ENCODE measurements around the gene KRT35. TPM values are rescaled to one million over a fixed set of nuclear protein-coding genes. Genes with fewer than 3 reads are reported as not detected.

Gene KRT35
- total and polyA plus RNA-seq, 2 experiments from 2014 or later: not detected

GRCh38 chr17:41520821-41521521, 40.0 kb upstream of the KRT35 start:
- H4K20me1 ChIP-seq (replicated peaks; ENCODE audit: insufficient read depth): no peaks in the 10 kb centered on the region; the same call in 1 of the 2 replicates
- no peaks in the 10 kb centered on the region for H3K79me2 ChIP-seq (replicated peaks; ENCODE audit: insufficient read depth)
- no peaks in the 10 kb centered on the region for H3K27me3 ChIP-seq (ENCODE audit: insufficient read depth)
- H3K9me2 ChIP-seq (ENCODE audit: insufficient read depth): no peaks in the 10 kb centered on the region
- Mint-ChIP-seq H3K9me3 (no peaks in the 10 kb centered on the region), H3K27me3 (ENCODE audit: insufficient read depth, low read depth, poor library complexity) (peaks cover 13% of the 10 kb centered on the region), H3K27ac (no peak overlapping the region; the same call in 1 of the 2 replicates), H3K36me3 (ENCODE audit: low read depth) (peaks cover 31% of the 10 kb centered on the region), H3K4me3 (no peak overlapping the region), H3K4me1 (peaks cover 25% of the 10 kb centered on the region)
- H3K4me3 ChIP-seq: no peak overlapping the region
- ATAC-seq (peak; percentile 10; the same call in 2 of the 3 replicates), DNase-seq (ENCODE audit: low spot score) (no peak)
- H3F3A ChIP-seq (replicated peaks; ENCODE audit: low read depth): 0 out of 2 replicates have a peak, but pooled peaks cover 4% of the 10 kb centered on the region
- no peak overlapping the region for H3K4me2 ChIP-seq
- 0 out of 2 replicates have a peak, but pooled peaks cover 9% of the 10 kb centered on the region for H3K36me3 ChIP-seq (ENCODE audit: insufficient read depth)
- no peak overlapping the region for H3K27ac ChIP-seq (ENCODE audit: low read depth)
- no peak overlapping the region for H2AFZ ChIP-seq
- TF ChIP-seq, protein P1, sequence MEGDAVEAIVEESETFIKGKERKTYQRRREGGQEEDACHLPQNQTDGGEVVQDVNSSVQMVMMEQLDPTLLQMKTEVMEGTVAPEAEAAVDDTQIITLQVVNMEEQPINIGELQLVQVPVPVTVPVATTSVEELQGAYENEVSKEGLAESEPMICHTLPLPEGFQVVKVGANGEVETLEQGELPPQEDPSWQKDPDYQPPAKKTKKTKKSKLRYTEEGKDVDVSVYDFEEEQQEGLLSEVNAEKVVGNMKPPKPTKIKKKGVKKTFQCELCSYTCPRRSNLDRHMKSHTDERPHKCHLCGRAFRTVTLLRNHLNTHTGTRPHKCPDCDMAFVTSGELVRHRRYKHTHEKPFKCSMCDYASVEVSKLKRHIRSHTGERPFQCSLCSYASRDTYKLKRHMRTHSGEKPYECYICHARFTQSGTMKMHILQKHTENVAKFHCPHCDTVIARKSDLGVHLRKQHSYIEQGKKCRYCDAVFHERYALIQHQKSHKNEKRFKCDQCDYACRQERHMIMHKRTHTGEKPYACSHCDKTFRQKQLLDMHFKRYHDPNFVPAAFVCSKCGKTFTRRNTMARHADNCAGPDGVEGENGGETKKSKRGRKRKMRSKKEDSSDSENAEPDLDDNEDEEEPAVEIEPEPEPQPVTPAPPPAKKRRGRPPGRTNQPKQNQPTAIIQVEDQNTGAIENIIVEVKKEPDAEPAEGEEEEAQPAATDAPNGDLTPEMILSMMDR (conservative IDR thresholded peaks at IDR 0.05; ENCODE audit: low read depth in 2 of 2): no peak
- TF ChIP-seq, protein P2, sequence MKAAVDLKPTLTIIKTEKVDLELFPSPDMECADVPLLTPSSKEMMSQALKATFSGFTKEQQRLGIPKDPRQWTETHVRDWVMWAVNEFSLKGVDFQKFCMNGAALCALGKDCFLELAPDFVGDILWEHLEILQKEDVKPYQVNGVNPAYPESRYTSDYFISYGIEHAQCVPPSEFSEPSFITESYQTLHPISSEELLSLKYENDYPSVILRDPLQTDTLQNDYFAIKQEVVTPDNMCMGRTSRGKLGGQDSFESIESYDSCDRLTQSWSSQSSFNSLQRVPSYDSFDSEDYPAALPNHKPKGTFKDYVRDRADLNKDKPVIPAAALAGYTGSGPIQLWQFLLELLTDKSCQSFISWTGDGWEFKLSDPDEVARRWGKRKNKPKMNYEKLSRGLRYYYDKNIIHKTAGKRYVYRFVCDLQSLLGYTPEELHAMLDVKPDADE (IDR thresholded peaks at IDR 0.05): no peak
- TF ChIP-seq ZNF114 (CRISPR knock-in tag; IDR thresholded peaks at IDR 0.05): no peak
- no peak for TF ChIP-seq CREB1 (CRISPR knock-in tag; IDR thresholded peaks at IDR 0.05; ENCODE audit: low read depth)
- no peak for TF ChIP-seq REST (IDR thresholded peaks at IDR 0.05; ENCODE audit: unreplicated experiment)
- TF ChIP-seq EZH2 (IDR thresholded peaks at IDR 0.05; ENCODE audit: low read depth, unreplicated experiment): no peak
- TF ChIP-seq POLR2AphosphoS5 (IDR thresholded peaks at IDR 0.05; ENCODE audit: low read depth): no peak
- TF ChIP-seq, protein P3, sequence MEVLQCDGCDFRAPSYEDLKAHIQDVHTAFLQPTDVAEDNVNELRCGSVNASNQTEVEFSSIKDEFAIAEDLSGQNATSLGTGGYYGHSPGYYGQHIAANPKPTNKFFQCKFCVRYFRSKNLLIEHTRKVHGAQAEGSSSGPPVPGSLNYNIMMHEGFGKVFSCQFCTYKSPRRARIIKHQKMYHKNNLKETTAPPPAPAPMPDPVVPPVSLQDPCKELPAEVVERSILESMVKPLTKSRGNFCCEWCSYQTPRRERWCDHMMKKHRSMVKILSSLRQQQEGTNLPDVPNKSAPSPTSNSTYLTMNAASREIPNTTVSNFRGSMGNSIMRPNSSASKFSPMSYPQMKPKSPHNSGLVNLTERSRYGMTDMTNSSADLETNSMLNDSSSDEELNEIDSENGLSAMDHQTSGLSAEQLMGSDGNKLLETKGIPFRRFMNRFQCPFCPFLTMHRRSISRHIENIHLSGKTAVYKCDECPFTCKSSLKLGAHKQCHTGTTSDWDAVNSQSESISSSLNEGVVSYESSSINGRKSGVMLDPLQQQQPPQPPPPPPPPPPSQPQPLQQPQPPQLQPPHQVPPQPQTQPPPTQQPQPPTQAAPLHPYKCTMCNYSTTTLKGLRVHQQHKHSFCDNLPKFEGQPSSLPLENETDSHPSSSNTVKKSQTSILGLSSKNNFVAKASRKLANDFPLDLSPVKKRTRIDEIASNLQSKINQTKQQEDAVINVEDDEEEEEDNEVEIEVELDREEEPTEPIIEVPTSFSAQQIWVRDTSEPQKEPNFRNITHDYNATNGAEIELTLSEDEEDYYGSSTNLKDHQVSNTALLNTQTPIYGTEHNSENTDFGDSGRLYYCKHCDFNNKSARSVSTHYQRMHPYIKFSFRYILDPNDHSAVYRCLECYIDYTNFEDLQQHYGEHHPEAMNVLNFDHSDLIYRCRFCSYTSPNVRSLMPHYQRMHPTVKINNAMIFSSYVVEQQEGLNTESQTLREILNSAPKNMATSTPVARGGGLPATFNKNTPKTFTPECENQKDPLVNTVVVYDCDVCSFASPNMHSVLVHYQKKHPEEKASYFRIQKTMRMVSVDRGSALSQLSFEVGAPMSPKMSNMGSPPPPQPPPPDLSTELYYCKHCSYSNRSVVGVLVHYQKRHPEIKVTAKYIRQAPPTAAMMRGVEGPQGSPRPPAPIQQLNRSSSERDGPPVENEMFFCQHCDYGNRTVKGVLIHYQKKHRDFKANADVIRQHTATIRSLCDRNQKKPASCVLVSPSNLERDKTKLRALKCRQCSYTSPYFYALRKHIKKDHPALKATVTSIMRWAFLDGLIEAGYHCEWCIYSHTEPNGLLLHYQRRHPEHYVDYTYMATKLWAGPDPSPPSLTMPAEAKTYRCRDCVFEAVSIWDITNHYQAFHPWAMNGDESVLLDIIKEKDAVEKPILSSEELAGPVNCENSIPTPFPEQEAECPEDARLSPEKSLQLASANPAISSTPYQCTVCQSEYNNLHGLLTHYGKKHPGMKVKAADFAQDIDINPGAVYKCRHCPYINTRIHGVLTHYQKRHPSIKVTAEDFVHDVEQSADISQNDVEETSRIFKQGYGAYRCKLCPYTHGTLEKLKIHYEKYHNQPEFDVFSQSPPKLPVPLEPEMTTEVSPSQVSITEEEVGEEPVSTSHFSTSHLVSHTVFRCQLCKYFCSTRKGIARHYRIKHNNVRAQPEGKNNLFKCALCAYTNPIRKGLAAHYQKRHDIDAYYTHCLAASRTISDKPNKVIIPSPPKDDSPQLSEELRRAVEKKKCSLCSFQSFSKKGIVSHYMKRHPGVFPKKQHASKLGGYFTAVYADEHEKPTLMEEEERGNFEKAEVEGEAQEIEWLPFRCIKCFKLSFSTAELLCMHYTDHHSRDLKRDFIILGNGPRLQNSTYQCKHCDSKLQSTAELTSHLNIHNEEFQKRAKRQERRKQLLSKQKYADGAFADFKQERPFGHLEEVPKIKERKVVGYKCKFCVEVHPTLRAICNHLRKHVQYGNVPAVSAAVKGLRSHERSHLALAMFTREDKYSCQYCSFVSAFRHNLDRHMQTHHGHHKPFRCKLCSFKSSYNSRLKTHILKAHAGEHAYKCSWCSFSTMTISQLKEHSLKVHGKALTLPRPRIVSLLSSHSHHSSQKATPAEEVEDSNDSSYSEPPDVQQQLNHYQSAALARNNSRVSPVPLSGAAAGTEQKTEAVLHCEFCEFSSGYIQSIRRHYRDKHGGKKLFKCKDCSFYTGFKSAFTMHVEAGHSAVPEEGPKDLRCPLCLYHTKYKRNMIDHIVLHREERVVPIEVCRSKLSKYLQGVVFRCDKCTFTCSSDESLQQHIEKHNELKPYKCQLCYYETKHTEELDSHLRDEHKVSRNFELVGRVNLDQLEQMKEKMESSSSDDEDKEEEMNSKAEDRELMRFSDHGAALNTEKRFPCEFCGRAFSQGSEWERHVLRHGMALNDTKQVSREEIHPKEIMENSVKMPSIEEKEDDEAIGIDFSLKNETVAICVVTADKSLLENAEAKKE (CRISPR knock-in tag; IDR thresholded peaks at IDR 0.05): no peak
- TF ChIP-seq STAT1 (IDR thresholded peaks at IDR 0.05; ENCODE audit: unreplicated experiment): no peak
- H3K4me1 ChIP-seq (ENCODE audit: insufficient read depth): peaks cover 12% of the 10 kb centered on the region; the same call in 1 of the 2 replicates

Measured in GM23338 (cell line).